GM12865 (cell line): Measurements from ENCODE around the gene DYNC1H1.

Experiments
- DNase-seq: peaks from one replicate; pipeline ENCODE4 v3.0.0; 2010; ENCODE audit warnings: low read depth
- H3K4me3 ChIP-seq: 2 replicates; pipeline ENCODE4 v1.5.1; 2011; ENCODE audit warnings: mild to moderate bottlenecking, low read depth, low read length, control low read depth
- CTCF ChIP-seq: IDR thresholded peaks from 2 replicates; pipeline ENCODE4 v1.5.1; 2011; ENCODE audit warnings: low read length, control low read depth, low read depth, inconsistent platforms; ENCODE audit not compliant: insufficient read depth; ENCODE audit errors: missing control alignments

The DYNC1H1 gene

GRCh38 chr14:101988377-101988776 lies 24.0 kb downstream of the DYNC1H1 start:
- H3K4me3 ChIP-seq, result no peak overlapping the region
- no peak for TF ChIP-seq CTCF
- DNase-seq, result no peak

- peak; percentile 56 for DNase-seq
- no peak for TF ChIP-seq CTCF
- H3K4me3 ChIP-seq, result no peak overlapping the region
These were observed 27.0 kb downstream of the DYNC1H1 start for GRCh38 chr14:101991352-101991751.

- TF ChIP-seq CTCF, result no peak
- no peak overlapping the region for H3K4me3 ChIP-seq
- peak; percentile 87 for DNase-seq
These were observed 28.3 kb downstream of the DYNC1H1 start for GRCh38 chr14:101992708-101993107.

GRCh38 chr14:101997429-101998336 lies 33.3 kb downstream of the DYNC1H1 start:
- no peak for TF ChIP-seq CTCF
- no peak overlapping the region for H3K4me3 ChIP-seq
- no peak for DNase-seq

GRCh38 chr14:102000902-102001301 lies 36.5 kb downstream of the DYNC1H1 start:
- DNase-seq, result no peak
- no peak for TF ChIP-seq CTCF
- no peak overlapping the region for H3K4me3 ChIP-seq

GRCh38 chr14:102005336-102005735 lies 41.0 kb downstream of the DYNC1H1 start:
- no peak for TF ChIP-seq CTCF
- H3K4me3 ChIP-seq, result no peak overlapping the region
- DNase-seq, result no peak

- TF ChIP-seq CTCF, result no peak
- no peak for DNase-seq
- H3K4me3 ChIP-seq, result no peak overlapping the region
These were observed 43.6 kb downstream of the DYNC1H1 start for GRCh38 chr14:102007916-102008418.
